Gastrocnemius medialis (tissue), 4 donors: ENCODE results near the gene CDKN2AIP. TPM values are rescaled to one million over a fixed set of nuclear protein-coding genes. Genes with fewer than 3 reads are reported as not detected.

Experiments used
- ATAC-seq, 2 donors: fragments of 150-250 bp; one replicate each; pipeline ENCODE4 v1.9.1; 2016
- DNase-seq, 2 donors: peaks; one replicate each; pipeline ENCODE4 v3.0.0-alpha.2; 2019
- H3K27ac ChIP-seq, 4 donors: fragments of 200-600 bp; sonication (generic); 1 replicate in 1 of 4; 2 replicates in 3 of 4; pipeline ENCODE4 v1.5.1; 2016 to 2018; ENCODE audit warnings: mild to moderate bottlenecking in 2 of 4, moderate library complexity in 1 of 4
- H3K27me3 ChIP-seq, 3 donors: fragments of 200-600 bp; sonication (generic) in 2 of 3; 1 replicate in 1 of 3; 2 replicates in 2 of 3; pipeline versions ENCODE4 v1.5.1 to v1.6.0; 2016 to 2019; ENCODE audit warnings: mild to moderate bottlenecking in 1 of 3, moderate library complexity in 1 of 3
- H3K36me3 ChIP-seq, 2 donors: fragments of 200-600 bp; sonication (generic) in 1 of 2; one replicate each; pipeline ENCODE4 v1.5.1; 2017 to 2018
- H3K4me1 ChIP-seq, 2 donors: fragments of 200-600 bp; sonication (generic) in 1 of 2; one replicate each; pipeline ENCODE4 v1.5.1; 2016 to 2017; ENCODE audit warnings: mild to moderate bottlenecking in 2 of 2
- H3K4me3 ChIP-seq, 4 donors: fragments of 200-600 bp; sonication (generic) in 3 of 4; 1 replicate in 1 of 4; 2 replicates in 3 of 4; pipeline ENCODE4 v1.5.1; 2016 to 2019; ENCODE audit warnings: mild to moderate bottlenecking in 2 of 4
- H3K9me3 ChIP-seq, 3 donors: fragments of 200-600 bp; sonication (generic) in 2 of 3; 1 replicate in 1 of 3; 2 replicates in 2 of 3; pipeline ENCODE4 v1.5.1; 2016 to 2019
- POLR2A ChIP-seq, 2 donors: fragments of 450-650 bp; IDR thresholded peaks; one replicate each; pipeline ENCODE4 v1.6.1; 2017; ENCODE audit warnings: antibody characterized with exemption in 2 of 2, mild to moderate bottlenecking in 2 of 2, moderate library complexity in 2 of 2
- in situ Hi-C, 4 donors: fragments of 200-750 bp; cut with MboI; loops; one replicate each; pipeline versions ENCODE4 v1.15.0 to v1.8.0; 2017; ENCODE audit warnings: low sequenced_read_pairs in 4 of 4
- intact Hi-C: fragments of 100-400 bp; cut with DNase I; formaldehyde crosslinking; loops from one replicate; pipeline ENCODE4 v1.15.1; 2023; ENCODE audit warnings: low total_unique reads
- total RNA-seq, 4 donors: library from RNA; depleted of rRNA; stranded (reverse); fragments of >200 nt; gene quantifications; one replicate each; pipeline versions ENCODE4 v1.1.0 to v1.2.3, GENCODE V29; 2016
- TF ChIP-seq, protein P1 (sequence below), 5 experiments: fragments of 450-650 bp in 3 of 5; fragments of 200-600 bp in 2 of 5; sonication (generic) in 2 of 5; IDR thresholded peaks in 4 of 5; conservative IDR thresholded peaks in 1 of 5; 1 replicate in 4 of 5; 2 replicates in 1 of 5; pipeline ENCODE4 v1.5.1; 2016 to 2019; ENCODE audit warnings: antibody characterized with exemption in 5 of 5, mild to moderate bottlenecking in 3 of 5, moderate library complexity in 3 of 5

The CDKN2AIP gene
- total RNA-seq, 4 donors from 2014 or later, result 9.2 to 17.3 (median 12.2) TPM

DNA sequence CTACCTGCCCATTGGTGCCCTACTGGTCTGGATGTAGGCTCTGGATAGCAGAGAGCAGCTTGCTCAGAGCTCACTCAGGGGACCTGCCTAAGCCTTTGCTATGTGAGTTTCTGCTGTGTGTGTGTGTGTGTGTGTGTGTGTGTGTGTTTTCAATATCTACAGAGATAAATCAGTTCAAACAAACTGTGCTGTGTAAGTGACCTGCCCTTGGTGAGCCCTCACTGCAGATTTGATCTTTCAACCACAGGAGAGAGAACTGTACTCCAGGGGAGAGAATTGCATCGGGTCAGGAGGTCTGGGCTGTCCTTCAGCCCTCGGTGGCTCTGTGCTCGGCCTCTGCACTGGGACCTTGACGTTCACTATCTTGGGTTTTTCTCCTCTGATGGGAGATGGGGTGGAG lies 35.0 kb upstream of the CDKN2AIP start:
- intact Hi-C loops, result no loop called here
- in situ Hi-C loops, result loop anchor here in 1 of 4 donors (25.0 kb wide), 3 partner anchors 97 to 472 kb away; partner anchors contain the start of genes CLDN22 and CLDN24
- no peak overlapping the region for H3K4me3 ChIP-seq

DNA sequence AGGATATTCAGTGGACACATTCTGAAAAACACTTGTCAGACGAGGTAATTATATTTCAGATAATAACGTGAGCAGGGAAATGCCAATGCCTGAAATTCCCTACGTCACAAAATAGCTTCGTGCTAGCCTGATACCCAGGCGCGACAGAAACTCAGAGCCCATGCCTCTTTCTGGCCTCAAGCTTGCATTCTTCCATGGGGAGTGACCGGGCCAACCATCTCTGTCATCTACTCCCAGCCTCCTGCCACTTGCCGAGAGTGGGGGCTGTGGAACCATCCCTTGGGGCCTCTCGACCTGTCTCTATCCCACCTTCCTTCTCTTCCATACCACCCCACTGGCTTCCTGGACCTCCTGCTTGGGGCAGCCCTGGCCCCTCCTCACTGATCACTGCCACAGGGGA lies 34.5 kb upstream of the CDKN2AIP start:
- DNase-seq (no peak), ATAC-seq (no peak)
- Histone ChIP-seq H3K9me3 (no peaks in the 10 kb centered on the region), H3K4me1 (no peaks in the 10 kb centered on the region), H3K27me3 (no peaks in the 10 kb centered on the region), H3K27ac (no peak overlapping the region), H3K4me3 (no peak overlapping the region), H3K36me3 (no peaks in the 10 kb centered on the region)
- in situ Hi-C loops (loop anchor here in 1 of 4 donors (25.0 kb wide), 3 partner anchors 98 to 473 kb away; partner anchors contain the start of genes CLDN22 and CLDN24), intact Hi-C loops (no loop called here)
- TF ChIP-seq, protein P1, sequence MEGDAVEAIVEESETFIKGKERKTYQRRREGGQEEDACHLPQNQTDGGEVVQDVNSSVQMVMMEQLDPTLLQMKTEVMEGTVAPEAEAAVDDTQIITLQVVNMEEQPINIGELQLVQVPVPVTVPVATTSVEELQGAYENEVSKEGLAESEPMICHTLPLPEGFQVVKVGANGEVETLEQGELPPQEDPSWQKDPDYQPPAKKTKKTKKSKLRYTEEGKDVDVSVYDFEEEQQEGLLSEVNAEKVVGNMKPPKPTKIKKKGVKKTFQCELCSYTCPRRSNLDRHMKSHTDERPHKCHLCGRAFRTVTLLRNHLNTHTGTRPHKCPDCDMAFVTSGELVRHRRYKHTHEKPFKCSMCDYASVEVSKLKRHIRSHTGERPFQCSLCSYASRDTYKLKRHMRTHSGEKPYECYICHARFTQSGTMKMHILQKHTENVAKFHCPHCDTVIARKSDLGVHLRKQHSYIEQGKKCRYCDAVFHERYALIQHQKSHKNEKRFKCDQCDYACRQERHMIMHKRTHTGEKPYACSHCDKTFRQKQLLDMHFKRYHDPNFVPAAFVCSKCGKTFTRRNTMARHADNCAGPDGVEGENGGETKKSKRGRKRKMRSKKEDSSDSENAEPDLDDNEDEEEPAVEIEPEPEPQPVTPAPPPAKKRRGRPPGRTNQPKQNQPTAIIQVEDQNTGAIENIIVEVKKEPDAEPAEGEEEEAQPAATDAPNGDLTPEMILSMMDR (IDR thresholded peaks at IDR 0.05 in 4 of 5, conservative IDR thresholded peaks at IDR 0.05 in 1 of 5), result no peak
- no peak for TF ChIP-seq POLR2A (IDR thresholded peaks at IDR 0.05)

More for the DNA sequence above, 35.0 kb upstream of the CDKN2AIP start:
- Histone ChIP-seq H3K9me3 (no peaks in the 10 kb centered on the region), H3K36me3 (no peaks in the 10 kb centered on the region), H3K4me1 (no peaks in the 10 kb centered on the region), H3K27me3 (no peaks in the 10 kb centered on the region), H3K27ac (no peak overlapping the region)
- TF ChIP-seq, protein P1 (IDR thresholded peaks at IDR 0.05 in 4 of 5, conservative IDR thresholded peaks at IDR 0.05 in 1 of 5), result no peak
- TF ChIP-seq POLR2A (IDR thresholded peaks at IDR 0.05), result no peak
- DNase-seq (no peak), ATAC-seq (no peak)

- Histone ChIP-seq H3K4me1 (no peaks in the 10 kb centered on the region), H3K9me3 (no peaks in the 10 kb centered on the region), H3K27ac (no peak overlapping the region), H3K36me3 (no peaks in the 10 kb centered on the region), H3K27me3 (no peaks in the 10 kb centered on the region), H3K4me3 (no peak overlapping the region)
- DNase-seq, result no peak
- intact Hi-C loops, result no loop called here
- no peak for ATAC-seq
- in situ Hi-C loops, result loop anchor here in 1 of 4 donors (25.0 kb wide), 3 partner anchors 99 to 474 kb away; partner anchors contain the start of genes CLDN22 and CLDN24
- no peak for TF ChIP-seq POLR2A (IDR thresholded peaks at IDR 0.05)
- TF ChIP-seq, protein P1 (IDR thresholded peaks at IDR 0.05 in 4 of 5, conservative IDR thresholded peaks at IDR 0.05 in 1 of 5), result no peak
Measured at GRCh38 chr4:183411291-183411861, 33.1 kb upstream of the CDKN2AIP start.

DNA sequence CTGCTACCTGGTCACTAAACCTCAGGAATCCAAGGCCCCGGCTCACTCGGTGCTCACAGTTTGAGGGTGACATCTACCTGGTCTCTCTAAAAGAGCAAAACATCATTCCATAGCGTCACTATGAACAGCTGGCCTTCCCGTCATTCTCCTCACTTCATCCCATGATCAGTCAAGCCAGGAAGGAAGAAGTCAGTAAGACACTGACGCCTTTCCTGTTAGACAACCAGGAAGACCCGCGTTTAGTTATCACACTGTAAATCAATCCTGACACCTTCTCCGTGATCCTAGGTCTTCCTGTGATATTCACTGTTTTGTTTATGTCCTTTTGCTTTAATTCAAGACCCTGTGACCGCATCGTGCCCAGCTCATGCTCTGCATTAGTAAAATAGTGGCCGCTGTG lies 31.6 kb upstream of the CDKN2AIP start:
- no peak for TF ChIP-seq POLR2A (IDR thresholded peaks at IDR 0.05)
- TF ChIP-seq, protein P1 (IDR thresholded peaks at IDR 0.05 in 4 of 5, conservative IDR thresholded peaks at IDR 0.05 in 1 of 5), result no peak
- in situ Hi-C loops, result loop anchor here in 1 of 4 donors (25.0 kb wide), 3 partner anchors 101 to 476 kb away; partner anchors contain the start of genes CLDN22 and CLDN24

More for the DNA sequence above, 31.6 kb upstream of the CDKN2AIP start:
- no peak for DNase-seq
- intact Hi-C loops, result no loop called here
- Histone ChIP-seq H3K27me3 (no peaks in the 10 kb centered on the region), H3K4me3 (no peak overlapping the region), H3K36me3 (no peaks in the 10 kb centered on the region), H3K4me1 (no peaks in the 10 kb centered on the region), H3K9me3 (no peaks in the 10 kb centered on the region), H3K27ac (no peak overlapping the region)
- ATAC-seq, result no peak
